M059J (cell line): ENCODE data around the gene TSNAXIP1. TPM values are rescaled to one million over a fixed set of nuclear protein-coding genes. Genes with fewer than 3 reads are reported as not detected.

Experiments
- DNase-seq: peaks from one replicate; pipeline ENCODE4 v3.0.0-alpha.2; 2012; ENCODE audit warnings: low read depth
- total RNA-seq: library from RNA; depleted of rRNA; stranded (reverse); fragments of >200 nt; shearing (Covaris generic); gene quantifications from 2 replicates; pipeline ENCODE4 v1.2.3, GENCODE V29; 2014; rRNA removed

TSNAXIP1 gene
- 0.12 and 0.39 TPM in 2 replicates for total RNA-seq

DNA sequence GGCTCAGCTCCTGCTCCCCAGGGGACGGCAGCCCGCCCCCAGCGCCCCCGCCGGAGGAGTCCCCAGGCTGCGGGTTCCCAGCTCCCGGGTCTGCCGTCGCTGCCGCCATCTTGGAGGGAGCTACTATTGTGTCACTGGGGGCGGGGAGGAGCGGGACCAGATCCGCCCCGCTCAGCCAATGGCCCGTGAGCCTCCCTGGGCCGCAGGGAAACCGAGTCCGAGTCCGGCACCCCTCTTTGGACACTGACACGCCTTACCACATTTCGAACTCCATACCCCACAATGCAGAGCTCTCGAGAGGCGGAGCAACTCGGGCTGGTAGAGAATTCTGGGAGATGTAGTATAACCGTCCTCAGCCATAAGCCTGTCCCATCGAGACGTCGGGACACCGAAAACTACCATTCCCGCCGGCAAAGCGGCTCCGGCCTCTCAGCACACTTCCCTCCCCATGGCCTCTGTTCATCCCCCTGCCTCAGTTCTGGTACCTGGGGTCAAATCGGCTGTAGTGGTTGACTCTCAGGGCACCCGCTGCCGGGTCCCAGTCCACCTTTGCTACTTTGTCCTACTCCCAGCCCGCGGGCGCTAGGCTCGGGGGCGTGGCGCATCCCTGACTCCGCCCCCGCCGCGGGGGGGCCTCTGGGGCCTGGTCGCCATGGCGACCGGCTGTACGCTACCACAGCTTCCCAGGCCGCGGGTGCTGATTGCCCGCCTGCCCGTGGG, at the start of gene TSNAXIP1, which contains the start of gene RANBP10:
Gene TSNAXIP1, plus strand, starts transcription at position 462 of the 720 bp plus-strand sequence. CDS start 261 bp downstream, outside the sequence.
Gene RANBP10, minus strand, starts transcription at position 133 of the 720 bp plus-strand sequence. Its CDS starts 24 bp downstream, at position 109.
- DNase-seq, result peak; percentile 100

DNA sequence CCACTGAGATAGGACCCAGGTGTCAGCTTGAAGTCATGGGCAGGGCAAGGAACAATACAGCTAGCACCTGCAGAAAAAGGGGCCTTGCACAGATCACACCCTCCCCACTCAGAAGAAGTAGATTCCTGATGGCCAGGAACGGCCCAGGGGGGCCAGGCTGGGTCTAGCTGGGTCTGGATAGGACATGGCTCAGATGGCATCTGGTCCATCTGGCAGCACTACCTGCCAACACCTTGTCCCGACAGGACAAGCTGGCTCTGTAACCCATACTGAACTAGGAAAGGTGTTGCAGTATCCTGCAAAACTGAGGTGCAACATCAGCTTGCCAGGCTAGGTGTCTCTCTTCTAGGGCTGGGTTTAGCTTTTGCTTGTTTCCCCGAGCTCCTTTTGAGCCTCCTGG, 48.7 kb upstream of the TSNAXIP1 start:
- no peak for DNase-seq

DNA sequence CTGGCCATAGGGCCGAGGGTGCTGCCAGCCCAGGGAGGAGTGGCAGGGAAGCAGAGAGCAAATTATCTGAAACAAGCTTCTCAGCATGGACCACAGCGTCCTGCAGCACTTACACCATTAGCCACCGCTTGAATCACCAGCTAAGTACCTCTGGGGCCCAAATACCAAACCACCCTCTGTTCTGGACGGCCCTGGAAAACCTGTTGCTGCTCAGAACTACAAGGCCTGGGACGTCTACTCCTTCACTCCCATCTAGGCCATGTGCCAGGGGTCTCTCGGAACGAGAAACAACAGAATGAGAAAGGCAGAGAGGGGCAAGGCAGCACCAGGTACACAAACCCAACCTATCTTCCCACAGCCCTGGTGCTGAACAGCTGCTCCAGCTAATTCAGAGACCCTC, 47.7 kb upstream of the TSNAXIP1 start:
- no peak for DNase-seq

DNA sequence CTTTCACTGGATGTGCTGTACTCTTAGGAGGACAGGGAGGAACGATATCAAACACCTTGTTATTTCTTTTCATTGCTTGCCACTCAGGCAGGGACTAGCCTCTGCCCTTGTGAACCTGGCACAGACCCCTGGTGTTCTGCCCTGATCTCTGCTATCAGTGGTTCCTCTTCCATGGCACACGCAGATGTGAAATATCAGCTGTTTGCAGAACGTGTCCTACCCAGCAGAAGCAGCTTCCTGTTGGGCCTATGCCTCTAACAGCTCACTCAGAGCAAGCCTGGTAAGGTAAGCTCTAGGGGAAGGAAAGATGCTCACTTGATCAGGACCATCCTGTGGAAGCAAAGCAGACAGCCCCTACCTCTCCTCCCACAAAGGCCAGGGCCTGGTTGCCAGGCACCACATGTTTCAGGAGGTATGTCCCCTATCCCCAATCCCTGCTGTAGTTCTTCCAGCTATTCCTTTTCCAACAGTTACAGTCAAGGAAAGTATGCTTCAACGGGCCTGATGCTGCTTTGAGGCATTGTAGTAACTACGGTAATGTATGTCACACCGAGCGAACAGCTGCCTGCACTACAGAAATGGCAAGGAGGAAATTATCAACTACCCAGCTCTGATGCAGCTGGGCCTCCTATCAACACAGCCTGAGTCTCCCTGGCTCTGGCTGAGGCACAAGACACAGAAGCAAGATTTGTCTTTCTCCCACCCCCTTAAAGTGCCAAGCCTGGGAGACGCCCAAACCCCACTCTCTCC, 46.3 kb upstream of the TSNAXIP1 start:
- no peak for DNase-seq

DNA sequence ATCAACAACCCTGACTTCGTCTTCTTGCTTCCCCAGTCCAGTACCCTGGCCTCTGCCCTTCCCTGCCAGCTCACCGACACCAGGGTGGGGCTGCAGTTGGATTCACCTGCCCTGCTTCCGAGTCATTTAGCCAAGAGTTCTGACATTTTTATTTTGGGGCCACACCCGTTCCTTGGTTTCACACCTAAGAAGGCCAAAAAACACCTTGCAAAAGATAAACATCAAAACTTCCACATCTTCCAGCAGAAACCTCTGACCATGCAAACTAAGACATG, 45.8 kb upstream of the TSNAXIP1 start:
- no peak for DNase-seq

DNA sequence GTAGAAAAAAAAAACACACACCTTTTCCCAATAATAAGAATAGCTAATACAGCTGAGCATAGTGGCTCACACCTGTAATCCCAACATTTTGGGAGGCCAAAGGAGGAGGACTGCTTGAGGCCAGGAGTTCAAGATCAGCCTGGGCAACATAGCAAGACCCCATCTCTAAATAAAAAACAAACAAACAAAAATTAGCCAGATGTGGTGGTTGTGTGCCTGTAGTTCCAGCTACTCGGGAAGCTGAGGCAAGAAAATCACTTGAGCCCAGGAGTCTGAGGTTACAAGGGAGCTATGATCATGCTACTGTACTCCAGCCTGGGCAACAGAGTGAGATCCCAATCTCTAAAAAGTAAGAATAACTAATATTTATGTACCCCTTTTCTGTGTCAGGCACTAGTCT, 44.8 kb upstream of the TSNAXIP1 start:
- no peak for DNase-seq

GRCh38 chr16:67762385-67762784, 44.3 kb upstream of the TSNAXIP1 start:
- no peak for DNase-seq

- DNase-seq, result no peak
Observed at GRCh38 chr16:67763066-67763465, 43.6 kb upstream of the TSNAXIP1 start.

DNA sequence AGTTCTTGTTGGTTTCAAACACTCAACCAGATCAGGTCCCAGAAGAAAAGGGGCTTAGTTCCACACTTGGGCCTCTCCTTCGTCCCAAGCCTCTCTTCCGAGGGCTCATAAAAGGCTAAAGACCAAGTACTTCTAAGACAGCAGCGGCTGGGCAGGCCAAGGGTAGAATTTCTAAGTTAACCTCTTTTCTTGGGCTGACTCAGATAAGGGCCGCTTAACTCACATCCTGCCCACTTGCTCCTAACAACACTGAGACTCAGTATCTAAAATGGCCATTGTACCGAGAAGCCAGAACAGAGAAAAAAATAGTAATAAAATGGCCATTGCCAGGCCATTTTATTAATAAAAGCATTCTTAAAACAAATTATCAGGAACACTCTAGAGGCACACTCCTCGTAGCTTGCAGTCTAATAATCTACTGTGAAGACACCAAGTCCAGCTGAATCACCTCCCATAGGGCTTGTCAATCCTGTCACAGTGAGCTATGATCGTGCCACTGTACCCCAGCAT, 42.5 kb upstream of the TSNAXIP1 start:
- DNase-seq, result no peak

- no peak for DNase-seq
Observed at GRCh38 chr16:67766291-67766690, 40.4 kb upstream of the TSNAXIP1 start.

- peak; percentile 63 for DNase-seq
Observed at GRCh38 chr16:67767953-67768352, 38.7 kb upstream of the TSNAXIP1 start.

DNA sequence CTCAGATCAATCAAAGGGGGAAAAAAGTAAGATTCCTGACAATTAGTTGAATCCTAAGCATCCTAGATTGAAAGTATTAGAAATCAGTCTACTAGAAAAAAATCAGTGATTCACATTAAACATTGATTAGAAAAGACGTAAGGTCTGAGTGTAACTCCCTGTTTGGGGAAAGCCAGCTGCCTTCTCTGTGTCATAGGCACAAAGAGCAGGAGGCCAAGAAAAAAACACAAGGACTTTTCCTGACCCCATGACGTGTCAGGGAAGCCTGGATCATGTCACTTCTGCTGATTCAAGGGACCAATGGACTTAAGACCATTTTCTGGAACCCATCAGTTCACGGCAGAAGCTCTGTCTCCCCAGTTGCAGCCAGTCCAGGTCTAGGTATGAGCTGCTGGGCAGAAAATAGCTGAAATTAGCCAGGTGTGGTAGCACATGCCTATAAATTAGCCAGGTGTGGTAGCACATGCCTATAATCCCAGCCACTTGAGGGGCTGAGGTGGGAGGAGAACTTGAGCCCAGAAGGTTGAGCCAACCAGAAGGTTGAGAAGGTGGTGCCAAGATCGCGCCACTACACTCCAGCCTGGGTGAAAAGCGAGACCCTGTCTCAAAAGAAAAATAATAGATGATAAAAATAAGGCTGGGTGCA, 36.2 kb upstream of the TSNAXIP1 start:
- no peak for DNase-seq

DNA sequence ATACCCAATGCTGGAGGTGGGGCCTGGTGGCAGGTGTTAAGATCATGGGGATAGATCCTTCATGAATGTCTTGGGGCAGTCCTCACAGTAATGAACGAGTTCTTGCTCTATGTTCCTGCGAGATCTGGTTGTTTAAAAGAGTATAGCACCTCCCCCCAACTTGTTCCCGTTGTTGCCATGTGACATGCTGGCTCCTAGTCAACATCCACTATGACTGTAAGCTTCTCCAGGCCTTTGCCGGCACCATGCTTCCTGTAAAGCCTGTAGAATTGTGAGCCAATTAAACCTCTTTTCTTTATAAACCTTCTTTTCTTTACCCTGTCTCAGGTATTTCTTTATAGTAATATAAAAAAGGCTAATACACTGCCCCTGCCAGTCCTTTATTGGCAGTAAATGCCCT, 33.6 kb upstream of the TSNAXIP1 start:
- no peak for DNase-seq

GRCh38 chr16:67773569-67774456, 32.9 kb upstream of the TSNAXIP1 start:
- no peak for DNase-seq

GRCh38 chr16:67774457-67774853, 32.2 kb upstream of the TSNAXIP1 start:
- no peak for DNase-seq

GRCh38 chr16:67775273-67775672, 31.4 kb upstream of the TSNAXIP1 start:
- no peak for DNase-seq

- no peak for DNase-seq
Observed at GRCh38 chr16:67779256-67780014, 27.3 kb upstream of the TSNAXIP1 start.

- DNase-seq, result no peak
Observed at GRCh38 chr16:67780847-67781564, 25.7 kb upstream of the TSNAXIP1 start.

- DNase-seq, result no peak
Observed at GRCh38 chr16:67781565-67781921, 25.1 kb upstream of the TSNAXIP1 start.
